HG03064 (cell line): ENCODE data around the gene ARHGEF11.

ENCODE experiments used
- ATAC-seq: cut with Tn5 transposase; IDR thresholded peaks from one replicate; pipeline ENCODE4 v1.9.1; 2021; ENCODE audit warnings: low read depth; ENCODE audit not compliant: unreplicated experiment

ARHGEF11 gene

GRCh38 chr1:156914440-156914856 is 131.1 kb downstream of the ARHGEF11 start:
- ATAC-seq: no peak

- ATAC-seq: no peak
These were observed 131.6 kb downstream of the ARHGEF11 start for GRCh38 chr1:156913809-156914387.

- no peak for ATAC-seq
These were observed 132.4 kb downstream of the ARHGEF11 start for GRCh38 chr1:156912861-156913808.

- no peak for ATAC-seq
These were observed 133.2 kb downstream of the ARHGEF11 start for GRCh38 chr1:156912310-156912709.

GRCh38 chr1:156911577-156912298 is 133.8 kb downstream of the ARHGEF11 start:
- ATAC-seq: no peak

- ATAC-seq: no peak
These were observed 135.2 kb downstream of the ARHGEF11 start for GRCh38 chr1:156910309-156910782.

- no peak for ATAC-seq
These were observed 135.9 kb downstream of the ARHGEF11 start for GRCh38 chr1:156909671-156910070.

- no peak for ATAC-seq
These were observed 136.6 kb downstream of the ARHGEF11 start for GRCh38 chr1:156908955-156909354.

- ATAC-seq: no peak
These were observed 137.0 kb downstream of the ARHGEF11 start for GRCh38 chr1:156908541-156908940.

GRCh38 chr1:156906206-156906906 is 139.2 kb downstream of the ARHGEF11 start:
- no peak for ATAC-seq

GRCh38 chr1:156905651-156906050 is 139.9 kb downstream of the ARHGEF11 start:
- ATAC-seq: no peak

GRCh38 chr1:156905176-156905575 is 140.4 kb downstream of the ARHGEF11 start:
- no peak for ATAC-seq

- no peak for ATAC-seq
These were observed 141.2 kb downstream of the ARHGEF11 start for GRCh38 chr1:156904187-156904959.

GRCh38 chr1:156903328-156904091 is 142.0 kb downstream of the ARHGEF11 start:
- ATAC-seq: no peak

GRCh38 chr1:156901966-156902915 is 143.3 kb downstream of the ARHGEF11 start:
- no peak for ATAC-seq

GRCh38 chr1:156901590-156901900 is 144.0 kb downstream of the ARHGEF11 start:
- no peak for ATAC-seq

- ATAC-seq: no peak
These were observed 144.5 kb downstream of the ARHGEF11 start for GRCh38 chr1:156900896-156901589.
